Skeletal muscle tissue (tissue), 4 donors: ENCODE results near the gene SLC5A10. TPM values are rescaled to one million over a fixed set of nuclear protein-coding genes. Genes with fewer than 3 reads are reported as not detected.
"Not testable (repeated sequence)": the region's sequence is repeated elsewhere in the genome, so short reads cannot be mapped to it uniquely, and the experiment has no call there.

Experiments
- H3K27ac ChIP-seq: one replicate; pipeline ENCODE4 v1.7.0; 2013; ENCODE audit warnings: mild to moderate bottlenecking, low read depth, low read length, inconsistent platforms
- H3K27me3 ChIP-seq, 3 donors: one replicate each; pipeline ENCODE4 v1.7.0; 2013; ENCODE audit warnings: low read length in 3 of 3; ENCODE audit not compliant: control insufficient read depth in 3 of 3, insufficient read depth in 3 of 3
- H3K36me3 ChIP-seq, 3 donors: one replicate each; pipeline ENCODE4 v1.7.0; 2013; ENCODE audit warnings: low read length in 3 of 3; ENCODE audit not compliant: control insufficient read depth in 3 of 3, insufficient read depth in 3 of 3
- H3K4me1 ChIP-seq, 3 donors: one replicate each; pipeline ENCODE4 v1.7.0; 2013; ENCODE audit warnings: low read length in 3 of 3, mild to moderate bottlenecking in 3 of 3; ENCODE audit not compliant: control insufficient read depth in 3 of 3, insufficient read depth in 3 of 3
- H3K4me3 ChIP-seq, 3 donors: one replicate each; pipeline ENCODE4 v1.7.0; 2013; ENCODE audit warnings: low read length in 3 of 3
- H3K9ac ChIP-seq, 3 donors: one replicate each; pipeline ENCODE4 v1.7.0; 2013; ENCODE audit warnings: low read length in 3 of 3, mild to moderate bottlenecking in 3 of 3, moderate library complexity in 2 of 3, low read depth in 1 of 3
- H3K9me3 ChIP-seq, 3 donors: one replicate each; pipeline ENCODE4 v1.7.0; 2013; ENCODE audit warnings: low read length in 3 of 3; ENCODE audit not compliant: control insufficient read depth in 3 of 3
- total RNA-seq: library from RNA; depleted of rRNA; stranded (reverse); fragments of >200 nt; gene quantifications from one replicate; pipeline ENCODE4 v1.2.3, GENCODE V29; 2014
- donor health status: Osteomylitis.

The SLC5A10 gene
- total RNA-seq, 1 donor from 2014 or later, result not detected

DNA sequence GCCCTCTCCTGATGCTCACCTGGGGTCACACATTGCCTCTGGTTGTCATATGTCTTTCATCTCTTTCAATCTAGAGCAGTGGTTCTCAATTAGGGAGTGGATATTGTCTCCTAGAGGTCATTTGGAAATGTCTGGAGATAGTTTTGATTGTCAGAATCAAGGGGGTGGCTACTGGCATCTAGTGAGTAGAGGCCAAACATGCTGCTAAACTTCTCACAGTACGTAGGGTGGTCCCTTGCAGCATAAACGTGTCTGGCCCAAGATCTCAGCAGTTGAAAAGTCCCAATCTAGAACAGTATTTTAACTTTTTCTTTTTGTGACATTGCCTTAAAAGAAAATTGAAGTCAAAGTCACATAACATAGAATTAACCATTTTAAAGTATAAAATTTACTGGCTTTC is 30.5 kb upstream of the SLC5A10 start:
- H3K4me1 ChIP-seq, result peaks cover 0 to 4% (median 2%) of the 10 kb centered on the region in 3 donors
- H3K27me3 ChIP-seq, result no peaks in the 10 kb centered on the region
- H3K27ac ChIP-seq, result no peak overlapping the region
- no peak overlapping the region for H3K4me3 ChIP-seq
- H3K36me3 ChIP-seq, result peaks cover under 1 to 5% (median 2%) of the 10 kb centered on the region in 3 donors
- H3K9ac ChIP-seq, result no peak overlapping the region
- H3K9me3 ChIP-seq, result no peaks in the 10 kb centered on the region

DNA sequence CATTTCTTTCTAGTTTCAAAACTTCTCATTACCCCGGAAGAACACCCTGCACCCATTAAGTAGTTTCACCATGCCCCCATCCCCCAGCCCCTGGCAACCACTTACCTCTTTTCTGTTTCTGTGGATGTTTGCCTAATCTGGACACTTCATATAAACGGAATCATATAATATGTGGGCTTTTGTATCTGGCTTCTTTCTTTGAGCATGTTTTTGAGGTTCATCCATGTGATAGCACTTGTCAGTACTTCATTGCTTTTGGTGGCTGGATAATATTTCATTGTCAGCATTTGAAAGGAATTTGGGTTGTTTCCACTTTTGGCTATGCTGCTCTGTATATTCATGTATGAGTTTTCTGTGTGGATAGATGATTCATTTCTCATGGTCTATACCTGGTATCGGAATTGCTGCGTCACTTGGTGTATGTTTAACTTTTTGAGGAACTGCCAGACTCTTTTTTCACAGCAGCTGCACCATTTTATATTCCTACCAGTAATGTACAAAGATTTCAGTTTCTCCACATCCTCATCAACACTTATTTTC is 30.0 kb upstream of the SLC5A10 start:
- H3K9me3 ChIP-seq, result no peaks in the 10 kb centered on the region
- no peak overlapping the region for H3K4me3 ChIP-seq
- peaks cover 0 to 4% (median 2%) of the 10 kb centered on the region in 3 donors for H3K4me1 ChIP-seq
- H3K27me3 ChIP-seq, result no peaks in the 10 kb centered on the region
- no peak overlapping the region for H3K27ac ChIP-seq
- peaks cover 0 to 6% (median 4%) of the 10 kb centered on the region in 3 donors for H3K36me3 ChIP-seq
- no peak overlapping the region for H3K9ac ChIP-seq

DNA sequence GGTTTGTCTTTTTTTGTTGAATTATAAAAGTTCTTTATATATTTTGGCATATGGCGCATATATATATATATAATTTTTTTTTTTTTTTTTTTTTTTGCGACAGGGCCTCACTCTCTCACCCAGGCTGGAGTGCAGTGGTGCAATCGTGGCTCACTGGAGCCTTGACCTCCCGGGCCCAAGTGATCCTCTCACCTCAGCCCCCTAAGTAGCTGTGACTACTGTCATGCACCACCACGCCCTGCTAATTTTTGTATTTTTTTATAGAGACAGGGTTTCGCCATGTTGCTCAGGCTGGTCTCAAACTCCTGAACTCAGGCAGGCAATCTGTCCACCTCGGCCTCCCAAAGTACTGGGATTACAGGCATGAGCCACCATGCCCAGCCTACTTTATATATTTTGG is 29.4 kb upstream of the SLC5A10 start:
- not testable (repeated sequence) for H3K9me3 ChIP-seq, H3K27ac ChIP-seq, H3K4me1 ChIP-seq, H3K9ac ChIP-seq, H3K4me3 ChIP-seq, H3K36me3 ChIP-seq, H3K27me3 ChIP-seq

DNA sequence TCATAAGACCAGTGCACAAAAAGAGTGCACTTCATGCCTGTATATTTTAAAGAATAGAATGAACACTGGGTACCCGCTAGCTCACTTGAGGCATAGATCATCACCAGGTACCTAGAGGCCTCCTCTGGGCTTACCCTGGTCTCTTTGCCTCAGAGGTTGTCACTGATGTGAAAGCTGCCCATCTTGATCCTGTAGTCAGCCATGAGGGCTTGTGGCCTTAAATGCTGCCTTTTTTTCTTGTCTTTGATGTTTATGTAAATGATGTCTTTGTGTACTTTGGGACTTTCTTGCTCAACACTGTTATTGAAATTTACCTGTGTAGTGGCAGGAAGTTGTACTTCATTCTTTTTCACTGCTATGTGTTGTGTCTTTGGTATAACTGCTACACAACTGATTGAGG is 26.8 kb upstream of the SLC5A10 start:
- Histone ChIP-seq H3K36me3 (peaks cover 11 to 16% (median 11%) of the 10 kb centered on the region in 3 donors), H3K9me3 (no peaks in the 10 kb centered on the region), H3K27me3 (no peaks in the 10 kb centered on the region), H3K4me3 (no peak overlapping the region), H3K4me1 (peaks cover 0 to 4% (median 2%) of the 10 kb centered on the region in 3 donors), H3K27ac (no peak overlapping the region), H3K9ac (no peak overlapping the region)

DNA sequence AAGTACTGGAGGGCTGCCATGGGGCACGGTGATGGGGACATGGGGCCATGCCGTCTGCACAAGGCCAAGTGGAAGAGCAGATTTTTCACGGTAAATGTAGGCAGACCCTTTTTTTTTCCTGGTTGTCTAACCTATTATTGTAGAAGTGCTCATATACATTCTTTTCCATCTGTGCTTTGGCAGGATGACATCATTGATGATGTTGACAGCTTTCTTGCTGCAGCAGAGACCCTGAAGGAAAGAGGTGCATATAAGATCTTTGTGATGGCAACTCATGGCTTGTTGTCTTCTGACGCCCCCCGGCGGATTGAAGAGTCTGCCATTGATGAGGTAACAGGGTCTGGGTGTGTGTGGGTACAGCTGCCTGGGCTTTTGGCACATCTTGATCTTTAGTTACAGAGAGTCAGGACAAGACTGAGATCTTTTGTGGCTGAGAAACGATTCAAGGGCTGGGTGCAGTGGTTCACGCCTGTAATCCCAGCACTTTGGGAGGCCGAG is 23.3 kb upstream of the SLC5A10 start:
- Histone ChIP-seq H3K27me3 (no peaks in the 10 kb centered on the region), H3K27ac (no peak overlapping the region), H3K4me1 (no peaks in the 10 kb centered on the region), H3K36me3 (peaks cover 17 to 22% (median 19%) of the 10 kb centered on the region in 3 donors), H3K4me3 (no peak overlapping the region), H3K9ac (no peak overlapping the region), H3K9me3 (no peaks in the 10 kb centered on the region)

DNA sequence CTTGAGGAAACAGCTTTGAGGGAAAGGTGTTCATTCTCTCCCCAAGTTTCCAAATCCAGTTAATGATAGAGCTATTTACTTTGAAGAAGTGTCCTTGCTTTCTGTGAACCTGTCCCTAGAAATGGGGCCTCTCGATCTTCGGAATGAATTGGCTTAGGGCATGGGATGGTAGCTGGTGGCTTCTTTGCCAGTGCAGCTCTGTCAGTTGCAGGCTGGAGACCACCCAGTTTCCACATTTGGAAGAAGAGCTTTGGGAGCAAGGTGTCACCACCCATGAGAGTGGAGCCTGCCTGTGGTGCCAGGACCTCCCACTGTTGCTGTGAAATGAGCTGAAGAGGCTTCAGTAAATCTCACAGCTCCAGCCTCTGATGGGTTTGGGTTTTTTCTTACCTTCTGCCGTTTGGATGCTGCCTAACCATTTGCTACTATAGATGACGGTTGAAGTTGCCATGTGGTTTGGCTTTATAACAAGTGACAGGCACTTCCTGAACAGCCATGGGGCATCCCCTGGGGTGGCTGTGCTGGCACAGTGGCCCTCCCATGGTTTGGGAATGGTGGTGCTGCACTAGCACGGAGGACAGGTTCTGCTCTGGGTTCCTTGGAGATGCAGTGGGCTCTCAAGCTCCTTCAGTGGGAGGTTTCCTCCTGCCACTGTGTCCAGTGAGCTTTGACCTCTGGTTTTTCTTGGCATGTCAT is 19.5 kb upstream of the SLC5A10 start:
- Histone ChIP-seq H3K4me3 (no peak overlapping the region), H3K4me1 (no peaks in the 10 kb centered on the region), H3K9ac (no peak overlapping the region), H3K27me3 (no peaks in the 10 kb centered on the region), H3K27ac (no peak overlapping the region), H3K36me3 (peaks cover 15 to 19% (median 15%) of the 10 kb centered on the region in 3 donors), H3K9me3 (no peaks in the 10 kb centered on the region)

DNA sequence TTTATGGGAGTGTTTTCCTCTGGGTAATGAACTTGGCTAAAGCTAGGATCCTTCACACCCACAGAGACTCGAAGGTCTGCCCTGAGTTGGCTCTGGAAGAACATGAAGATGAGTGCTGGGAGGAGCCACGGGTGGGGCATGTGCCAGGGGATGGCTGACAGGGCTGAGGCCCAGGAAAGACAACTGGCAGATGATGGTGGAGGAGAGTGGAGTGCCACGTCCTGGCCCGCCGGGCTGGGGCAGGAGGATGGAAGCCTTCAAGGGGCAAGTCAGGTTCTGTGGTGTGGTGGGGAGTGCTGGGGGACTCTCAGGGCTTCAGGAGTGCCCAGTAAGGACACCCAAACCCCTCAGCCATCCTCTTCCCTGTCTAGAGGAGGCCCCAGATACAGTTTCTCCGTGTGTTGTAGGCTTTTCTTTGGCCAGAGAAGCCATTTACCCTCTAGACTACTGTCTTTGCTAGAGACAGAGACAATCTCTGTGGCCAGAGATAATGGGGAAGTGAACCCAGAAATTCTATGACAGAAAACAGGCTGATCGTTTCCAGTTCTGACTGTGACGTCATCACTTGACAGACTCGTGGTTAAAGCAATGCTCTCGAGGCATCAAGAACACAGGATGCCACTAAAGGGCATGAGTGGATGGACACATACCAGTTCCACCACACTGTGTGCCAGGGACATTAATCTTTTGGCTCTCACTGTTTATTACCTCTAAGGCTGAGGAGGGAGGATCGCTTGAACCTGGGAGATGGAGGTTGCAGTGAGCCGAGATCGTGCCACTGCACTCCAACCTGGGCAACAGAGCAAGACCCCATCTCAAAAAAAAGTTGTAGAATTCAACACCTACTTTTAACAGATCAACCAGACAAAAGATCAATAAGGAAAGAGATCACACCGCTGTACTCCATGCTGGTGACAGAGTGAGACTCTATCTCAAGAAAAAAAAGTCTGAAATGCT is 18.6 kb upstream of the SLC5A10 start:
- H3K36me3 ChIP-seq, result peaks cover 15 to 19% (median 15%) of the 10 kb centered on the region in 3 donors
- H3K27me3 ChIP-seq, result no peaks in the 10 kb centered on the region
- H3K4me3 ChIP-seq, result no peak overlapping the region
- no peaks in the 10 kb centered on the region for H3K4me1 ChIP-seq
- no peak overlapping the region for H3K27ac ChIP-seq
- no peak overlapping the region for H3K9ac ChIP-seq
- H3K9me3 ChIP-seq, result no peaks in the 10 kb centered on the region

DNA sequence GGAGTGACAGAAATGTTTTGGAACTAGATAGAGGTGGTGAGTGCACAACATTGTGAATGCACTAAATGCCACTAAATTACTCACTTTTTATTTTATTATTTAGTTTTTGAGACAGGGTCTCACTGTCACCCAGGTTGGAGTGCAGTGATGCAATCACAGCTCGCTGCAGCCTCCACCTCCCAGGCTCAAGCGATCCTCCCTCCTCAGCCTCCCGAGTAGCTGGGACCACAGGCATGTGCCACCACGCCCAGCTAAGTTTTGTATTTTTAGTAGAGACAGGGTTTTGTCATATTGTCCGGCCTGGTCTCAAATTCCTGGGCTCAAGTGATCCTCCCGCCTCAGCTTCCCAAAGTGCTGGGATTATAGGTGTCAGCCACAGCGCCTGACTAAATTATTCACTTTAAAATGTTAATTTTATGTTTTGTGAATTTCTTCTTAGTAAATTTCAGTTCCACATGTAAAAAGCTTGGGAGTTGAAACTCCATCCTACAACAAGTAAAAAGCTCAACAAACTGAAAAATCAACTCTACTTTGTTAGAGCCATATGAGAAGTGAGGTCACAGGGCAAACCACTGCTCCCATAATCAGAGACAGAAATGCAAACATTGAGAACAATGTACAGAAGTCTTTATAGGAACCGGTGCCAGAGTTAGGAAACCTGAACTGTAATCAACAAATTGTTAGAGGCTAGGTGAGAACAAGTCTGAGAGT is 13.8 kb upstream of the SLC5A10 start:
- H3K9me3 ChIP-seq, result no peaks in the 10 kb centered on the region
- no peaks in the 10 kb centered on the region for H3K36me3 ChIP-seq
- no peak overlapping the region for H3K9ac ChIP-seq
- H3K4me1 ChIP-seq, result no peaks in the 10 kb centered on the region
- H3K4me3 ChIP-seq, result no peak overlapping the region
- no peak overlapping the region for H3K27ac ChIP-seq
- H3K27me3 ChIP-seq, result no peaks in the 10 kb centered on the region

DNA sequence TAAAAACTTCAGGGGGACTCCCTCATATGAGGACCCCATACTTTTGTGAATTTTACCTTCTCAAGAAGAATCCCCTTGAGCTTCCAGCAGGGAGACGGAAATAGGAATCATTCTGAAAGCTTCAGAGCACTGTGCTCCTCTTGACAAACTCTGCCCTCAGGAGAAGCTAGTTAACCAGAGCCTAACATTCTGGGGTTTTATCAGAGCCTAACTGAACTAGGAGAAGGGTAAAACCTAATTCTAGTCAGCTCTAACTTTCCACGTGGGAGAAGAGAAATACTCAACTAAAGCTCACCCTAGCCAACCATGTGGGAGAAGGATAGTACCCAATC is 13.3 kb upstream of the SLC5A10 start:
- no peaks in the 10 kb centered on the region for H3K36me3 ChIP-seq
- no peaks in the 10 kb centered on the region for H3K4me1 ChIP-seq
- no peaks in the 10 kb centered on the region for H3K27me3 ChIP-seq
- H3K9me3 ChIP-seq, result no peaks in the 10 kb centered on the region
- no peak overlapping the region for H3K27ac ChIP-seq
- no peak overlapping the region for H3K9ac ChIP-seq
- H3K4me3 ChIP-seq, result no peak overlapping the region
